ENCODE measurements around the gene BCL7A. TPM values are rescaled to one million over a fixed set of nuclear protein-coding genes. Genes with fewer than 3 reads are reported as not detected.

The BCL7A gene
- polyA plus RNA-seq, 3 donors = 0.34 to 0.79 (median 0.56) TPM

GRCh38 chr12:122087431-122088178 lies 65.9 kb downstream of the BCL7A start:
- Histone ChIP-seq H4K20me1 (ENCODE audit: insufficient read depth, low read length) (peaks cover 100% of the 10 kb centered on the region), H2AFZ (ENCODE audit: insufficient read depth, low read depth, low read length, poor library complexity, severe bottlenecking) (no peak overlapping the region), H3K4me2 (replicated peaks; ENCODE audit: extremely low read depth, low read length, poor library complexity, severe bottlenecking) (no peak overlapping the region), H3K79me2 (ENCODE audit: insufficient read depth, low read length) (peaks cover 100% of the 10 kb centered on the region), H3K4me3 (replicated peaks in 1 of 3; ENCODE audit: low read depth in 2 of 3, low read length in 3 of 3) (no peak overlapping the region), H3K27ac (ENCODE audit: low read depth in 1 of 2, low read length in 2 of 2) (peak overlapping the region in 1 of 2 donors; percentile 46), H3K9me3 (replicated peaks in 1 of 2; ENCODE audit: control insufficient read depth in 1 of 2, insufficient read depth in 1 of 2, low read length in 2 of 2) (no peaks in the 10 kb centered on the region), H3K4me1 (ENCODE audit: control insufficient read depth in 1 of 2, insufficient read depth in 2 of 2, low read length in 2 of 2) (peaks cover 53 to 57% of the 10 kb centered on the region in 2 donors), H3K27me3 (ENCODE audit: control insufficient read depth in 2 of 2, insufficient read depth in 2 of 2, low read length in 2 of 2) (no peaks in the 10 kb centered on the region), H3K36me3 (replicated peaks in 1 of 2; ENCODE audit: control insufficient read depth in 1 of 2, insufficient read depth in 2 of 2, low read length in 2 of 2) (peaks cover 22 to 72% of the 10 kb centered on the region in 2 donors), H3K9ac (ENCODE audit: insufficient read depth, low read length, poor library complexity, severe bottlenecking) (no peak overlapping the region)
- H3K4me1 Mint-ChIP-seq = peaks cover 50% of the 10 kb centered on the region
- H3K27ac Mint-ChIP-seq = peak overlapping the region in 6 of 7 donors; percentile 9 to 83 (median 58)
- no peak for DNase-seq
- intact Hi-C loops (cut with micrococcal nuclease) = loop anchor here in 1 of 2 donors (10.0 kb wide), 1 partner anchor 293 kb away; the partner anchor contains the start of gene RHOF
- peaks cover 0 to 2% (median 0%) of the 10 kb centered on the region in 7 donors for H3K9me3 Mint-ChIP-seq
- H3K27me3 Mint-ChIP-seq (ENCODE audit: low read depth in 3 of 3) = peaks cover 0 to 1% (median 1%) of the 10 kb centered on the region in 3 donors
- 92% methylated on average over 16 of the region's 17 CpGs for WGBS (ENCODE audit: insufficient coverage)
- H3K4me3 Mint-ChIP-seq = no peak overlapping the region
- no peak for TF ChIP-seq CTCF (IDR thresholded peaks at IDR 0.05)
- H3K36me3 Mint-ChIP-seq = peaks cover 40 to 64% of the 10 kb centered on the region in 2 donors

GRCh38 chr12:122088179-122088810 lies 66.6 kb downstream of the BCL7A start:
- Mint-ChIP-seq H3K27me3 (ENCODE audit: low read depth in 3 of 3) (peaks cover 0 to 1% (median 1%) of the 10 kb centered on the region in 3 donors), H3K4me1 (peaks cover 43% of the 10 kb centered on the region)

More at GRCh38 chr12:122088179-122088810, 66.6 kb downstream of the BCL7A start:
- peaks cover 0 to 2% (median 0%) of the 10 kb centered on the region in 7 donors for H3K9me3 Mint-ChIP-seq
- DNase-seq = no peak
- H3K79me2 ChIP-seq (ENCODE audit: insufficient read depth, low read length) = peaks cover 100% of the 10 kb centered on the region
- H3K4me3 ChIP-seq (replicated peaks in 1 of 3; ENCODE audit: low read depth in 2 of 3, low read length in 3 of 3) = no peak overlapping the region
- H3K4me2 ChIP-seq (replicated peaks; ENCODE audit: extremely low read depth, low read length, poor library complexity, severe bottlenecking) = no peak overlapping the region
- no peak for TF ChIP-seq CTCF (IDR thresholded peaks at IDR 0.05)
- intact Hi-C loops (cut with micrococcal nuclease) = loop anchor here in 1 of 2 donors (10.0 kb wide), 1 partner anchor 293 kb away; the partner anchor contains the start of gene RHOF
- H4K20me1 ChIP-seq (ENCODE audit: insufficient read depth, low read length) = peaks cover 100% of the 10 kb centered on the region
- peaks cover 40 to 64% of the 10 kb centered on the region in 2 donors for H3K36me3 Mint-ChIP-seq
- no peaks in the 10 kb centered on the region for H3K27me3 ChIP-seq (ENCODE audit: control insufficient read depth in 2 of 2, insufficient read depth in 2 of 2, low read length in 2 of 2)
- no peak overlapping the region for H2AFZ ChIP-seq (ENCODE audit: insufficient read depth, low read depth, low read length, poor library complexity, severe bottlenecking)
- no peak overlapping the region for H3K9ac ChIP-seq (ENCODE audit: insufficient read depth, low read length, poor library complexity, severe bottlenecking)
- 67% methylated on average over 4 of the region's 9 CpGs for WGBS (ENCODE audit: insufficient coverage)
- no peak overlapping the region for H3K4me3 Mint-ChIP-seq
- peaks cover 22 to 72% of the 10 kb centered on the region in 2 donors for H3K36me3 ChIP-seq (replicated peaks in 1 of 2; ENCODE audit: control insufficient read depth in 1 of 2, insufficient read depth in 2 of 2, low read length in 2 of 2)
- peak overlapping the region in 1 of 2 donors; percentile 46 for H3K27ac ChIP-seq (ENCODE audit: low read depth in 1 of 2, low read length in 2 of 2)
- no peaks in the 10 kb centered on the region for H3K9me3 ChIP-seq (replicated peaks in 1 of 2; ENCODE audit: control insufficient read depth in 1 of 2, insufficient read depth in 1 of 2, low read length in 2 of 2)
- H3K4me1 ChIP-seq (ENCODE audit: control insufficient read depth in 1 of 2, insufficient read depth in 2 of 2, low read length in 2 of 2) = peaks cover 48 to 52% of the 10 kb centered on the region in 2 donors
- H3K27ac Mint-ChIP-seq = peak overlapping the region in 6 of 7 donors; percentile 26 to 74 (median 54)

Measured in CD14-positive monocyte (primary cell).